Transverse colon (tissue), 4 donors: ENCODE results near the gene STING1. TPM values are rescaled to one million over a fixed set of nuclear protein-coding genes. Genes with fewer than 3 reads are reported as not detected.
"Not testable (repeated sequence)": the region's sequence is repeated elsewhere in the genome, so short reads cannot be mapped to it uniquely, and the experiment has no call there.

Experiments used
- DNase-seq: peaks from one replicate; pipeline ENCODE4 v3.0.0-alpha.2; 2019
- H3K27ac ChIP-seq, 4 donors: fragments of 200-600 bp; sonication (generic); 2 replicates each; pipeline ENCODE4 v1.5.1; 2016 to 2018; ENCODE audit warnings: inconsistent platforms in 4 of 4
- H3K27me3 ChIP-seq: fragments of 200-600 bp; sonication (generic); 2 replicates; pipeline ENCODE4 v1.5.1; 2017; ENCODE audit warnings: inconsistent platforms
- H3K36me3 ChIP-seq, 4 donors: fragments of 200-600 bp; sonication (generic); 2 replicates each; pipeline ENCODE4 v1.5.1; 2017 to 2019; ENCODE audit warnings: inconsistent platforms in 4 of 4
- H3K4me1 ChIP-seq, 4 donors: fragments of 200-600 bp; sonication (generic); 2 replicates each; pipeline ENCODE4 v1.5.1; 2017 to 2020; ENCODE audit warnings: inconsistent platforms in 4 of 4
- H3K4me3 ChIP-seq, 4 donors: fragments of 200-600 bp; sonication (generic); 1 replicate in 1 of 4; 2 replicates in 3 of 4; pipeline versions ENCODE4 v1.5.1 to v1.6.1; 2017 to 2019; ENCODE audit warnings: inconsistent platforms in 4 of 4
- H3K9me3 ChIP-seq, 2 donors: fragments of 200-600 bp; sonication (generic); 2 replicates each; pipeline ENCODE4 v1.5.1; 2017 to 2019; ENCODE audit warnings: inconsistent platforms in 2 of 2
- EP300 ChIP-seq: sonication (generic); formaldehyde crosslinking; IDR thresholded peaks from one replicate; pipeline ENCODE4 v1.6.1; 2017; ENCODE audit warnings: antibody characterized with exemption, low read depth
- POLR2A ChIP-seq: fragments of 450-650 bp; IDR thresholded peaks from one replicate; pipeline ENCODE4 v1.6.1; 2016; ENCODE audit warnings: antibody characterized with exemption, mild to moderate bottlenecking, moderate library complexity
- POLR2AphosphoS5 ChIP-seq, 3 donors: sonication (generic); formaldehyde crosslinking; IDR thresholded peaks; one replicate each; pipeline ENCODE4 v1.6.1; 2016; ENCODE audit warnings: antibody characterized with exemption in 3 of 3
- WGBS, 2 donors: methylation state at CpG; one replicate each; pipeline ENCODE4 v1.1.5; 2018; ENCODE audit warnings: low coverage in 1 of 2; 5-methylcytosine and 5-hydroxymethylcytosine counted together
- in situ Hi-C, 4 donors: fragments of 200-750 bp; cut with MboI; loops; one replicate each; pipeline versions ENCODE4 v1.15.0 to v1.15.1; 2017; ENCODE audit warnings: low sequenced_read_pairs in 3 of 4, low pct_ligation_motif_present in 1 of 4, low pct_unique_long_range_greater_than_20kb in 1 of 4
- intact Hi-C: fragments of 100-400 bp; cut with DNase I; formaldehyde crosslinking; loops from one replicate; pipeline ENCODE4 v1.15.1; 2023; ENCODE audit warnings: low total_unique reads
- total RNA-seq, 4 donors: library from RNA; depleted of rRNA; stranded (reverse); fragments of >200 nt; gene quantifications; one replicate each; pipeline ENCODE4 v1.1.0, GENCODE V29; 2016
- TF ChIP-seq, protein P1 (sequence below), 5 experiments: fragments of 200-600 bp in 3 of 5; fragments of 450-650 bp in 2 of 5; sonication (generic) in 3 of 5; IDR thresholded peaks; 1 replicate in 2 of 5; 2 replicates in 3 of 5; pipeline ENCODE4 v1.5.1; 2016 to 2017; ENCODE audit warnings: antibody characterized with exemption in 5 of 5, inconsistent platforms in 3 of 5, mild to moderate bottlenecking in 2 of 5, moderate library complexity in 1 of 5

The STING1 gene
- total RNA-seq, 4 donors from 2014 or later, result 12.2 to 51.5 (median 19.1) TPM

DNA sequence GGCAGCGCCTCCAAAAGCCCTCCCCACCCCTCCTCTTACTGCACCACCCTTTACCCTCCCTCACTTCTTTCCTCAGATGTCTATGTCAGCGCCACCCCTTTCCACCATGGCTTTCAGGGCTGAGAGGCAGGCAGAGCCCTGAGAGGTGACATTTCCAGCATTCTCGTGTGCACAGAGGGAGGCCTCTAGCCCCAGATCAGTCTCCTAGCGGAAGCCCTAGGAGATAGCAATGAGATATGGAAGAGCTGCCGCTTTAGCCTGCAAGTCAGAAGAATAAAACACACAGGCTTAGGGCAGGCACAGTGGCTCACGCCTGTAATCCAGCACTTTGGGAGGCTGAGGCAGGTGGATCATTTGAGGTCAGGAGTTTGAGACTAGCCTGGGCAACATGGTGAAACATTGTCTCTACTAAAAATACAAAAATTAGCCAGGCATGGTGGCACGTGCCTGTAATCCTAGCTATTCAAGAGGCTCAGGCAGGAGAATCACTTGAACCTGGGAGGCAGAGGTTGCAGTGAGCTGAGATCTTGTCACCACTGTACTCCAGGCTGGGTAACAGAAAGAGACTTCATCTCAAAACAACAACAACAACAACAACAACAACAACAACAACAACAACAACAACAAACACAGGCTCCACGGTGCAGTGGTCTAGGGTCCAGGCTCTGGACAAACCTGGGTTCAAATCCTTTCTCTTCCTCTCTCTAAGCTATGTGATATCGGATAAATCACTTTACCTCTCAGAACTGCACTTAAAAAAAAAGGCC is 3.7 kb downstream of the STING1 start:
- H3K36me3 ChIP-seq, DNase-seq, H3K9me3 ChIP-seq, intact Hi-C loops, in situ Hi-C loops, H3K4me3 ChIP-seq, H3K27me3 ChIP-seq: not testable (repeated sequence)
- 85 to 100% methylated on average over 1 to 9 of the region's 9 CpGs for WGBS, 2 donors
- Histone ChIP-seq H3K27ac (peak overlapping the region in 1 of 4 donors; percentile 9), H3K4me1 (peaks cover 0 to 61% (median 36%) of the 10 kb centered on the region in 4 donors)

DNA sequence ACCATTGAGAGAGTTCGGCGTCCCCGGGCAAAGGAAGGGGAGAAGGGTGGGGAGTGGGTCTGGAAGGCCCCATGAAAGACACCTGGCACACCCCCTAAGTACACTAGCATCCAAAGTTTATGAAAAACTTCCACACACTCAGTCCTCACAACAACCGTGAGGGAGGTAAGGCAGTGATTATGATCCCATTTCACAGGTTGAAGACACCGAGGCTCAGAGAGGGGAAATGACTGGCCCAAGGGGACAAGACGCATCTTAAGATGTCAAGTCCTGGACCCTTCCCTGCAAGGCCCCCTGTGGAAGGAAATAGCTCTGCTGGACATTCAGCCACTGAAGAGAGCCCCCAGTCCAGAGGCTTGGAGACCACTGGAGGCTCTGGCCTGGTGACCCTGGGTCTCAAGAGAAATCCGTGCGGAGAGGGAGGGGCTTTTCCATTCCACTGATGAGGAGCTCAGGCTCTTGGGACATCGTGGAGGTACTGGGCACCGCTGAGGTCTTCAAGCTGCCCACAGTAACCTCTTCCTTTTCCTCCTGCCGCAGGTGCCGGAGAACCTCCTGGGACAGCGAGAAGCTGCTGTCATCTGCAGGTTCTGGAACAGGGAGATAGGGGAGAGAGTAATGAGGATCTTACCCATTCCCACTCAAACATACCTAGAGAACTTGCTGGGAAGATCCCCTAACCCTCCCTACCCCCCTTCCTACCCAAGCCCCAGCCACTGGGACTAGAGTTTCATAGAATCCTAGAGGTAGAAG is 6.5 kb downstream of the STING1 start:
- no peak for DNase-seq
- no peaks in the 10 kb centered on the region for H3K36me3 ChIP-seq
- H3K4me1 ChIP-seq, result peaks cover 0 to 51% (median 21%) of the 10 kb centered on the region in 4 donors
- H3K9me3 ChIP-seq, result no peaks in the 10 kb centered on the region
- H3K27ac ChIP-seq, result peak overlapping the region; percentile 0 to 67 (median 28)
- TF ChIP-seq POLR2A (no peak), EP300 (no peak), POLR2AphosphoS5 (IDR thresholded peaks at IDR 0.05) (no peak)
- TF ChIP-seq, protein P1, sequence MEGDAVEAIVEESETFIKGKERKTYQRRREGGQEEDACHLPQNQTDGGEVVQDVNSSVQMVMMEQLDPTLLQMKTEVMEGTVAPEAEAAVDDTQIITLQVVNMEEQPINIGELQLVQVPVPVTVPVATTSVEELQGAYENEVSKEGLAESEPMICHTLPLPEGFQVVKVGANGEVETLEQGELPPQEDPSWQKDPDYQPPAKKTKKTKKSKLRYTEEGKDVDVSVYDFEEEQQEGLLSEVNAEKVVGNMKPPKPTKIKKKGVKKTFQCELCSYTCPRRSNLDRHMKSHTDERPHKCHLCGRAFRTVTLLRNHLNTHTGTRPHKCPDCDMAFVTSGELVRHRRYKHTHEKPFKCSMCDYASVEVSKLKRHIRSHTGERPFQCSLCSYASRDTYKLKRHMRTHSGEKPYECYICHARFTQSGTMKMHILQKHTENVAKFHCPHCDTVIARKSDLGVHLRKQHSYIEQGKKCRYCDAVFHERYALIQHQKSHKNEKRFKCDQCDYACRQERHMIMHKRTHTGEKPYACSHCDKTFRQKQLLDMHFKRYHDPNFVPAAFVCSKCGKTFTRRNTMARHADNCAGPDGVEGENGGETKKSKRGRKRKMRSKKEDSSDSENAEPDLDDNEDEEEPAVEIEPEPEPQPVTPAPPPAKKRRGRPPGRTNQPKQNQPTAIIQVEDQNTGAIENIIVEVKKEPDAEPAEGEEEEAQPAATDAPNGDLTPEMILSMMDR (IDR thresholded peaks at IDR 0.05), result no peak
- no peaks in the 10 kb centered on the region for H3K27me3 ChIP-seq
- intact Hi-C loops, result no loop called here
- WGBS, 2 donors, result 86 to 100% methylated on average over 1 to 13 of the region's 13 CpGs
- in situ Hi-C loops, result no loop called here
- no peak overlapping the region for H3K4me3 ChIP-seq

DNA sequence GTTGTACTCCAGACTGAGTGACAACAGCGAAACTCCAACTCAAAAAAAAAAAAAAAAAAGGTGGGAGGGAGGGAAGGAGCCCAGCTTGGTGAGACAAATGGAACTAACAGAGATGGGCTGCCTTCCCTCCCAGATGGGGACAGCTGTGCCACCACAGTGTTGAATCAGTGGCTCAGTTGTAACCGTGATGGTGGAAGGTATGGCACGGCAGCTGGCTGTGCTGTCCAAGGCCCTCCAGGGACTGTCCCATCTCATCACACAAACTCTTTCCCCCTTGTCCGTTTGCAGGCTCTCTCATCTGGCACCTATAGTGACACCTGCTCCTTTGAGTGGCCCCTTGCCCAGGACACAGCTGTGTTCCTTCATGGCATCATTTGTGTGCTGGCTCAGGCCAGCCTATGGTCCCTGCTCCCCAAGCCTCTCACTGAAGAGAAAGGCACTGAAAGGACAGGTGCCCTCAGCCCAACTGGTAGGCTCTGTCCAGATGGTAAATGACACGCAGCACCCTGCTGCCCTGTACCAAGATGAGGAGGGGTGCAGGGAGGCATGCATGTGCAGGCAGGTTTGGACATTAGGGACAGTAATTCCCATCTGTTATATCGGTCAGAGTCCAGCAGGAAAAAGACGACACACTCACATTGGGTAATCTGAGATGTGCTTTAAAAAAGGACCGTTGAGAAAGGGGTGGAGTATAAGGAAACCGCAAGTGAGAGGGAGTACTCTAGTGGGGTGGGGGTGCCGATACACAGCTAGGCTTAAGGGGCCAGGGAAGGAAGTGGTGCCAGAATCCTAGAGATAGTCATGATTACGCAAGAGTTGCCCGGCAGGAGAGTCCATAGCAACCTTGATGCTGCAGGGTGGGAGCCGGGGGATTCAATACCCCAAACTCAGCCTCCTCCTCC is 7.4 kb downstream of the STING1 start:
- intact Hi-C loops, result no loop called here
- WGBS, 2 donors, result 41 to 60% methylated on average over 5 to 13 of the region's 13 CpGs

DNA sequence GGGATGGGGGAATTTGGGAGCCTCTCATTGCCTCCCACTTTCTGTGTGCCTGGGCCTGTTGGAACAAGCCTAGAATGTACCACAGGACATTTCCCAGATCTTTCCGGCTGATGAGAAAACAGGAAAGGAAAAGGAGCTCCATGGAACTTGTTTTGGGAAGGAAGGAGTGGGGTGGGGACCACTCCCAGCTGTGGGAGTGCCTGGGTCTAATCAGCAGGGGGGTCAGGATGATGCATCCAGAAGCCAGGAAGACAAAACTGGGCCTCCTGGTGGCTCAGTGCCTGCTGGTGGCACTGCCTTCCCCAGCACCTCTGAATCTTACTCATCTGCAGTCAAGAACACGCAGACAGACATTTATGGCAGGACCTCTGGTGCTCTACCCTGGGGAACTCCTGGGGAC is 9.0 kb downstream of the STING1 start:
- 78% methylated on average over 2 of the region's 2 CpGs; no CpG with 5 or more reads in 1 of the 2 donors for WGBS, 2 donors
- H3K27me3 ChIP-seq, result no peaks in the 10 kb centered on the region
- no peaks in the 10 kb centered on the region for H3K9me3 ChIP-seq
- no peak for DNase-seq
- peaks cover 0 to 51% (median 24%) of the 10 kb centered on the region in 4 donors for H3K4me1 ChIP-seq
- no peak for TF ChIP-seq EP300
- no peak for TF ChIP-seq POLR2AphosphoS5 (IDR thresholded peaks at IDR 0.05)
- H3K4me3 ChIP-seq, result no peak overlapping the region
- intact Hi-C loops, result no loop called here
- no peaks in the 10 kb centered on the region for H3K36me3 ChIP-seq
- in situ Hi-C loops, result no loop called here
- H3K27ac ChIP-seq, result no peak overlapping the region

More for the DNA sequence above, 7.4 kb downstream of the STING1 start:
- TF ChIP-seq, protein P1 (IDR thresholded peaks at IDR 0.05), result no peak
- peak in 1 of 3 donors; percentile 11 for TF ChIP-seq POLR2AphosphoS5 (IDR thresholded peaks at IDR 0.05)
- Histone ChIP-seq H3K4me1 (peaks cover 0 to 51% (median 26%) of the 10 kb centered on the region in 4 donors), H3K4me3 (no peak overlapping the region), H3K27me3 (no peaks in the 10 kb centered on the region), H3K9me3 (no peaks in the 10 kb centered on the region), H3K27ac (peak overlapping the region; percentile 0 to 67 (median 39)), H3K36me3 (no peaks in the 10 kb centered on the region)
- in situ Hi-C loops, result no loop called here
- peak; percentile 39 for DNase-seq
